HL-60 (cell line): Measurements from ENCODE around the gene FAM167B.

Experiments
- GABPA ChIP-seq: IDR thresholded peaks from 2 replicates; pipeline ENCODE4 v1.6.1; 2012; ENCODE audit warnings: low read depth
- POLR2AphosphoS5 ChIP-seq: IDR thresholded peaks from 2 replicates; pipeline ENCODE4 v1.6.1; 2012; ENCODE audit warnings: low read depth
- SPI1 ChIP-seq: IDR thresholded peaks from 2 replicates; pipeline ENCODE4 v1.6.1; 2012; ENCODE audit warnings: low read depth, mild to moderate bottlenecking, borderline replicate concordance
- TF ChIP-seq, protein P1 (sequence below): IDR thresholded peaks from one replicate; pipeline ENCODE4 v1.5.1; 2011; ENCODE audit warnings: low read length, control low read depth, inconsistent platforms; ENCODE audit not compliant: insufficient read depth
- TF ChIP-seq, protein P2 (sequence below): IDR thresholded peaks from 2 replicates; pipeline ENCODE4 v1.6.1; 2012; ENCODE audit warnings: low read depth; ENCODE audit not compliant: insufficient replicate concordance

DNA sequence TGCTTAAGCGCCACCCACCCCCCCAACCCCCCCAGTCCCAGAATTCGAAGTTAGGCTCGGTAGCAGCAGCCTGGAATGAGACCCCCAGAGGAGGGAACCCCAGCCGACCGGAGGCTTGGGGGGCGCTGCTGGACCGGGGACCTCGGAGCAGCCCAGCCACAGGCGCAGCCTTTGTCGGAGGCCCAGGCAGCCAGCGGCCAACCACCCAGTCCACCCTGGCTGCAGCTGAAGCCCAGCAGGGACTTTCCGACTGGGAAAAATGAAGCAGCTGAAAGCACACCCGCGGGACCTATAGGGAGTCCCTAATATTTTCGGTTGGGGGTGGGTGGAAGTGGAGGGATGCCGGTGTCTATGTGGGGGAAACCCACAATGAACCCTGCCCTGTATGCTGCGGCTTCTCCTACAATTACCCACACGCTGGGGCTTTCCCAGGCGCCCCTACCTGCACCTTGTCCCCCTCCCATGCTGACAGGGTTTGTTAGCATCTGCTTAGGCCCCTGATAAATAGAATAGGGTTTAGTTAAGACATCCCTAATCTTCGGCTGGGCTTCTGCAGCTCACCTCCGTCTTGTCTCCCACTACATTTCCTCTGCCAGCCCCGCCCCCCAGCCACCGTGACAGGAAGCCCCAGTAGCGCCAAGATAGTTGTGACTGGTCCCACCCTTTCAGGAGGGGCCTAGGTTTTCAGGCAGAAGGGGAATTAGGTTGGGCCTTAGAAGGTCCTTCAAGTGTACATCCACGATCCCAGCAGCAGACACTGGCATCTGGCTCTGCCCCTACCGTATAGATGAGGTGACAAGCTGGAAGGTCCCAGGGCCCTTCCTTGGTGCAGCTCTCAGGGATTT, 45.8 kb upstream of the FAM167B start:
- TF ChIP-seq, protein P1, sequence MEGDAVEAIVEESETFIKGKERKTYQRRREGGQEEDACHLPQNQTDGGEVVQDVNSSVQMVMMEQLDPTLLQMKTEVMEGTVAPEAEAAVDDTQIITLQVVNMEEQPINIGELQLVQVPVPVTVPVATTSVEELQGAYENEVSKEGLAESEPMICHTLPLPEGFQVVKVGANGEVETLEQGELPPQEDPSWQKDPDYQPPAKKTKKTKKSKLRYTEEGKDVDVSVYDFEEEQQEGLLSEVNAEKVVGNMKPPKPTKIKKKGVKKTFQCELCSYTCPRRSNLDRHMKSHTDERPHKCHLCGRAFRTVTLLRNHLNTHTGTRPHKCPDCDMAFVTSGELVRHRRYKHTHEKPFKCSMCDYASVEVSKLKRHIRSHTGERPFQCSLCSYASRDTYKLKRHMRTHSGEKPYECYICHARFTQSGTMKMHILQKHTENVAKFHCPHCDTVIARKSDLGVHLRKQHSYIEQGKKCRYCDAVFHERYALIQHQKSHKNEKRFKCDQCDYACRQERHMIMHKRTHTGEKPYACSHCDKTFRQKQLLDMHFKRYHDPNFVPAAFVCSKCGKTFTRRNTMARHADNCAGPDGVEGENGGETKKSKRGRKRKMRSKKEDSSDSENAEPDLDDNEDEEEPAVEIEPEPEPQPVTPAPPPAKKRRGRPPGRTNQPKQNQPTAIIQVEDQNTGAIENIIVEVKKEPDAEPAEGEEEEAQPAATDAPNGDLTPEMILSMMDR: no peak
- TF ChIP-seq SPI1 (no peak), POLR2AphosphoS5 (no peak), GABPA (no peak)
- TF ChIP-seq, protein P2, sequence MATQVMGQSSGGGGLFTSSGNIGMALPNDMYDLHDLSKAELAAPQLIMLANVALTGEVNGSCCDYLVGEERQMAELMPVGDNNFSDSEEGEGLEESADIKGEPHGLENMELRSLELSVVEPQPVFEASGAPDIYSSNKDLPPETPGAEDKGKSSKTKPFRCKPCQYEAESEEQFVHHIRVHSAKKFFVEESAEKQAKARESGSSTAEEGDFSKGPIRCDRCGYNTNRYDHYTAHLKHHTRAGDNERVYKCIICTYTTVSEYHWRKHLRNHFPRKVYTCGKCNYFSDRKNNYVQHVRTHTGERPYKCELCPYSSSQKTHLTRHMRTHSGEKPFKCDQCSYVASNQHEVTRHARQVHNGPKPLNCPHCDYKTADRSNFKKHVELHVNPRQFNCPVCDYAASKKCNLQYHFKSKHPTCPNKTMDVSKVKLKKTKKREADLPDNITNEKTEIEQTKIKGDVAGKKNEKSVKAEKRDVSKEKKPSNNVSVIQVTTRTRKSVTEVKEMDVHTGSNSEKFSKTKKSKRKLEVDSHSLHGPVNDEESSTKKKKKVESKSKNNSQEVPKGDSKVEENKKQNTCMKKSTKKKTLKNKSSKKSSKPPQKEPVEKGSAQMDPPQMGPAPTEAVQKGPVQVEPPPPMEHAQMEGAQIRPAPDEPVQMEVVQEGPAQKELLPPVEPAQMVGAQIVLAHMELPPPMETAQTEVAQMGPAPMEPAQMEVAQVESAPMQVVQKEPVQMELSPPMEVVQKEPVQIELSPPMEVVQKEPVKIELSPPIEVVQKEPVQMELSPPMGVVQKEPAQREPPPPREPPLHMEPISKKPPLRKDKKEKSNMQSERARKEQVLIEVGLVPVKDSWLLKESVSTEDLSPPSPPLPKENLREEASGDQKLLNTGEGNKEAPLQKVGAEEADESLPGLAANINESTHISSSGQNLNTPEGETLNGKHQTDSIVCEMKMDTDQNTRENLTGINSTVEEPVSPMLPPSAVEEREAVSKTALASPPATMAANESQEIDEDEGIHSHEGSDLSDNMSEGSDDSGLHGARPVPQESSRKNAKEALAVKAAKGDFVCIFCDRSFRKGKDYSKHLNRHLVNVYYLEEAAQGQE: no peak
